GM19025 (cell line): ENCODE data around the gene LYRM7.
"Not testable (repeated sequence)": the region's sequence is repeated elsewhere in the genome, so short reads cannot be mapped to it uniquely, and the experiment has no call there.

Source experiments
- ATAC-seq: cut with Tn5 transposase; IDR thresholded peaks from one replicate; pipeline ENCODE4 v1.9.1; 2021; ENCODE audit warnings: mild to moderate bottlenecking, low read depth, moderate library complexity; ENCODE audit not compliant: unreplicated experiment

The LYRM7 gene

GRCh38 chr5:131254025-131254424 lies 83.3 kb downstream of the LYRM7 start:
- not testable (repeated sequence) for ATAC-seq

DNA sequence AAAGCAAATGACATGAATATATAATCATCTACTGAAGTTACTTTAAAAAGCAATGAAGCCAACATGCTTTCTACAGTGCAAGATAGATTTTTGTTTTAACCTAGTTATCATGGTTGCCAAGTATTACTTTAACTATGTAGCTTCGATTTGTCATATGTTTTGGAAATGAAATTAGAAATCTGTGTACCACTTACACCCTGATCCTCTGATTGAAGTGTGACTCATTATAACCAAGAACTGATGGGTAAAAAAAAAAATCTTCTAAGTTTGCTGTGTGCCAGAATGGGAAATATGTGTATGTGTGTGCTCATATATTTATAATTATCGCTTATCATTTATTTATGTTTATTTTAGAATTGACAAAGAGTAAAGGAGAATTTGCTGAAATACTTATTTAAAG lies 84.0 kb downstream of the LYRM7 start:
- no peak for ATAC-seq
